Sigmoid colon (tissue), 7 donors: ENCODE results near the gene MYO18A. TPM values are rescaled to one million over a fixed set of nuclear protein-coding genes. Genes with fewer than 3 reads are reported as not detected.
A peak's percentile ranks its signal among the peaks of the same experiment; 100 is the strongest.

ENCODE experiments used
- DNase-seq: peaks from one replicate; pipeline ENCODE4 v3.0.0-alpha.2; 2019
- H3K27ac ChIP-seq, 4 donors: fragments of 200-600 bp; sonication (generic); one replicate each; pipeline ENCODE4 v1.5.1; 2016 to 2019; ENCODE audit warnings: mild to moderate bottlenecking in 1 of 4
- H3K27me3 ChIP-seq, 3 donors: fragments of 200-600 bp; sonication (generic); one replicate each; pipeline ENCODE4 v1.5.1; 2019; ENCODE audit warnings: mild to moderate bottlenecking in 1 of 3
- H3K36me3 ChIP-seq, 4 donors: fragments of 200-600 bp; sonication (generic); one replicate each; pipeline ENCODE4 v1.5.1; 2016 to 2019
- H3K4me1 ChIP-seq, 4 donors: fragments of 200-600 bp; sonication (generic); one replicate each; pipeline ENCODE4 v1.5.1; 2017 to 2019
- H3K4me3 ChIP-seq, 4 donors: fragments of 200-600 bp; sonication (generic); one replicate each; pipeline ENCODE4 v1.5.1; 2017 to 2019; ENCODE audit warnings: mild to moderate bottlenecking in 2 of 4, moderate library complexity in 1 of 4
- H3K9me3 ChIP-seq, 4 donors: fragments of 200-600 bp in 3 of 4; sonication (generic) in 3 of 4; one replicate each; pipeline versions ENCODE4 v1.5.1 to v1.6.1; 2013 to 2019
- EP300 ChIP-seq, 4 donors: sonication (generic); formaldehyde crosslinking; IDR thresholded peaks; one replicate each; pipeline ENCODE4 v1.6.1; 2017; ENCODE audit warnings: antibody characterized with exemption in 4 of 4
- POLR2A ChIP-seq, 2 donors: fragments of 450-650 bp; IDR thresholded peaks; one replicate each; pipeline ENCODE4 v1.6.1; 2016; ENCODE audit warnings: antibody characterized with exemption in 2 of 2, mild to moderate bottlenecking in 2 of 2, moderate library complexity in 2 of 2
- POLR2AphosphoS5 ChIP-seq, 4 donors: sonication (generic); formaldehyde crosslinking; IDR thresholded peaks; one replicate each; pipeline ENCODE4 v1.6.1; 2017; ENCODE audit warnings: antibody characterized with exemption in 4 of 4
- WGBS, 2 donors: extraction: QIAGEN DNeasy Blood & Tissue Kit; methylation state at CpG; one replicate each; pipeline ENCODE4 v1.1.7; 2013; 5-methylcytosine and 5-hydroxymethylcytosine counted together
- intact Hi-C: fragments of 100-400 bp; cut with DNase I; formaldehyde crosslinking; loops from one replicate; pipeline ENCODE4 v1.15.1; 2023
- polyA plus RNA-seq, 3 donors: library from polyadenylated mRNA; stranded (reverse); fragments of 200-250 nt; gene quantifications; one replicate each; pipeline ENCODE4 v1.2.3, GENCODE V29; 2013
- total RNA-seq, 4 donors: library from RNA; depleted of rRNA; stranded (reverse); fragments of >200 nt; gene quantifications; one replicate each; pipeline ENCODE4 v1.1.0, GENCODE V29; 2016
- TF ChIP-seq, protein P1 (sequence below), 4 experiments: fragments of 450-650 bp in 3 of 4; fragments of 200-600 bp in 1 of 4; IDR thresholded peaks; one replicate each; pipeline ENCODE4 v1.5.1; 2016 to 2019; ENCODE audit warnings: antibody characterized with exemption in 4 of 4, mild to moderate bottlenecking in 3 of 4, moderate library complexity in 2 of 4
- donor health status: healthy with polysubstance abuse.
- donor health status: Bipolar disorder and iron deficiency.
- donor health status: healthy.

The MYO18A gene
- total and polyA plus RNA-seq, 7 donors, result 24.0 to 92.6 (median 48.4) TPM

DNA sequence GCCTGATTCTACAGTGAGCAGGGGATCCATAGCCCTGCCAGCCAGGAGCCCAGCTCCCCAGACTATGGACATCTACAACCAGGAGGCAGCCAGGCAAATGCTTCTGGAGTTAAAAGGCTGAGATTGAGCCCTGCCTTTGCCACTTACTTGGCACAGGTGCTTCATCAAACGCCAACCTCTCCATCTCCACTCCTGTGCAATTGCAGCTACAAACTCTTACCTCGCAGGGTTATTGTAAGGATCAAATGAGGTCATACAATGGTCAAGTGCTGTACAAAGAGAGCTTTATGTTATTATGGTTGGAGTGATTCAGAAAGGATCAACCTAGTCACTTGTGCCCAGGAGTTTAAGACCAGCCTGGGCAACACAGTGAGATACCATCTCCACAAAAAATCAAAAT is 9.8 kb upstream of the MYO18A start:
- H3K4me3 ChIP-seq, result no peak overlapping the region
- H3K36me3 ChIP-seq, result no peaks in the 10 kb centered on the region
- TF ChIP-seq EP300 (IDR thresholded peaks at IDR 0.05) (no peak), POLR2A (IDR thresholded peaks at IDR 0.05) (no peak), POLR2AphosphoS5 (IDR thresholded peaks at IDR 0.05) (no peak)
- TF ChIP-seq, protein P1, sequence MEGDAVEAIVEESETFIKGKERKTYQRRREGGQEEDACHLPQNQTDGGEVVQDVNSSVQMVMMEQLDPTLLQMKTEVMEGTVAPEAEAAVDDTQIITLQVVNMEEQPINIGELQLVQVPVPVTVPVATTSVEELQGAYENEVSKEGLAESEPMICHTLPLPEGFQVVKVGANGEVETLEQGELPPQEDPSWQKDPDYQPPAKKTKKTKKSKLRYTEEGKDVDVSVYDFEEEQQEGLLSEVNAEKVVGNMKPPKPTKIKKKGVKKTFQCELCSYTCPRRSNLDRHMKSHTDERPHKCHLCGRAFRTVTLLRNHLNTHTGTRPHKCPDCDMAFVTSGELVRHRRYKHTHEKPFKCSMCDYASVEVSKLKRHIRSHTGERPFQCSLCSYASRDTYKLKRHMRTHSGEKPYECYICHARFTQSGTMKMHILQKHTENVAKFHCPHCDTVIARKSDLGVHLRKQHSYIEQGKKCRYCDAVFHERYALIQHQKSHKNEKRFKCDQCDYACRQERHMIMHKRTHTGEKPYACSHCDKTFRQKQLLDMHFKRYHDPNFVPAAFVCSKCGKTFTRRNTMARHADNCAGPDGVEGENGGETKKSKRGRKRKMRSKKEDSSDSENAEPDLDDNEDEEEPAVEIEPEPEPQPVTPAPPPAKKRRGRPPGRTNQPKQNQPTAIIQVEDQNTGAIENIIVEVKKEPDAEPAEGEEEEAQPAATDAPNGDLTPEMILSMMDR (IDR thresholded peaks at IDR 0.05), result no peak
- DNase-seq, result no peak
- no peaks in the 10 kb centered on the region for H3K4me1 ChIP-seq
- WGBS, 2 donors, result 54 to 83% methylated on average over 2 of the region's 2 CpGs
- H3K9me3 ChIP-seq, result no peaks in the 10 kb centered on the region
- H3K27ac ChIP-seq, result no peak overlapping the region
- peaks cover 0 to 4% (median 0%) of the 10 kb centered on the region in 3 donors for H3K27me3 ChIP-seq
- intact Hi-C loops, result no loop called here

GRCh38 chr17:29189355-29189754 is 9.2 kb upstream of the MYO18A start:
- Histone ChIP-seq H3K4me3 (no peak overlapping the region), H3K9me3 (no peaks in the 10 kb centered on the region), H3K27ac (no peak overlapping the region), H3K4me1 (no peaks in the 10 kb centered on the region), H3K27me3 (peaks cover 0 to 4% (median 0%) of the 10 kb centered on the region in 3 donors), H3K36me3 (no peaks in the 10 kb centered on the region)
- intact Hi-C loops, result no loop called here
- 68 to 78% methylated on average over 2 of the region's 2 CpGs for WGBS, 2 donors
- no peak for TF ChIP-seq EP300 (IDR thresholded peaks at IDR 0.05)
- TF ChIP-seq POLR2AphosphoS5 (IDR thresholded peaks at IDR 0.05), result no peak
- no peak for TF ChIP-seq POLR2A (IDR thresholded peaks at IDR 0.05)
- TF ChIP-seq, protein P1 (IDR thresholded peaks at IDR 0.05), result no peak
- DNase-seq, result no peak

GRCh38 chr17:29181226-29181625 is 1.0 kb upstream of the MYO18A start:
- Histone ChIP-seq H3K27ac (peak overlapping the region; percentile 83 to 89 (median 86)), H3K27me3 (no peaks in the 10 kb centered on the region), H3K9me3 (no peaks in the 10 kb centered on the region), H3K4me3 (no peak overlapping the region), H3K4me1 (peaks cover 0 to 45% (median 39%) of the 10 kb centered on the region in 4 donors), H3K36me3 (no peaks in the 10 kb centered on the region)
- intact Hi-C loops, result loop anchor here (2.0 kb wide), 1 partner anchor 38 kb away; no protein-coding TSS in a partner anchor
- TF ChIP-seq EP300 (IDR thresholded peaks at IDR 0.05) (no peak), POLR2AphosphoS5 (IDR thresholded peaks at IDR 0.05) (no peak), POLR2A (IDR thresholded peaks at IDR 0.05) (no peak)
- TF ChIP-seq, protein P1 (IDR thresholded peaks at IDR 0.05), result no peak
- 86 to 95% methylated on average over 1 of the region's 1 CpG for WGBS, 2 donors
- no peak for DNase-seq

DNA sequence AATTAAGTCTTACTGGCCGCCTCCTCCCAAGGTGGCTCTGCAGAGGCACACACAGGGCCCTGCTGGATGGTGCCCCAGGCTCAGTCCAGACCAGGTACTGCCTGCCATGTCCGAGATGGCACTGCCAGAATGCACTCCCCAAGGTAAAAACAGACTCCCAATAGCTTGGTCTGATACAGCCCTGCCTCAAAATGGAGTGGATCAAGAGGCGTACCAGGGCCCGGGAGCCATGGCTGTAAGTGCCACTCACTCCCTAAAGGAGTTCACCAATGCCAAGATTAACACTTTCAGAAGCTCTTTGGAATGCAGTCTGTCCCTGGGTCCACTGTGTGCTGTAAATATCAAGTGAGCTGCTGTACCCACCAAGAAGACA is 576 bp upstream of the MYO18A start:
- H3K4me3 ChIP-seq, result peak overlapping the region; percentile 43 to 73 (median 70)
- peak overlapping the region; percentile 83 to 89 (median 86) for H3K27ac ChIP-seq
- no peaks in the 10 kb centered on the region for H3K36me3 ChIP-seq
- DNase-seq, result no peak
- intact Hi-C loops, result loop anchor here (1.0 to 2.0 kb wide), 2 partner anchors 31 to 38 kb away; no protein-coding TSS in a partner anchor
- no peaks in the 10 kb centered on the region for H3K9me3 ChIP-seq
- peaks cover 0 to 48% (median 41%) of the 10 kb centered on the region in 4 donors for H3K4me1 ChIP-seq
- no peak for TF ChIP-seq EP300 (IDR thresholded peaks at IDR 0.05)
- TF ChIP-seq POLR2AphosphoS5 (IDR thresholded peaks at IDR 0.05), result no peak
- TF ChIP-seq POLR2A (IDR thresholded peaks at IDR 0.05), result no peak
- TF ChIP-seq, protein P1 (IDR thresholded peaks at IDR 0.05), result no peak
- no peaks in the 10 kb centered on the region for H3K27me3 ChIP-seq
- 69 to 74% methylated on average over 4 of the region's 4 CpGs for WGBS, 2 donors
